HG02798 (cell line): ENCODE measurements around the gene SNAPC1.
"Not testable (repeated sequence)": the region's sequence is repeated elsewhere in the genome, so short reads cannot be mapped to it uniquely, and the experiment has no call there.

Experiments used
- ATAC-seq: cut with Tn5 transposase; IDR thresholded peaks from one replicate; pipeline ENCODE4 v1.9.1; 2021; ENCODE audit warnings: mild to moderate bottlenecking; ENCODE audit not compliant: unreplicated experiment, poor library complexity

Gene SNAPC1

GRCh38 chr14:61761959-61762786 lies at the start of gene SNAPC1:
Gene SNAPC1, plus strand, starts transcription at chr14:61762420. Its CDS starts 41 bp downstream, at chr14:61762461.
- ATAC-seq: peak; percentile 100

- ATAC-seq: no peak
Measured at GRCh38 chr14:61713724-61714437, 48.3 kb upstream of the SNAPC1 start.

- ATAC-seq: no peak
Measured at GRCh38 chr14:61716956-61717355, 45.3 kb upstream of the SNAPC1 start.

GRCh38 chr14:61718039-61718438 lies 44.2 kb upstream of the SNAPC1 start:
- no peak for ATAC-seq

GRCh38 chr14:61719344-61720293 lies 42.6 kb upstream of the SNAPC1 start:
- peak; percentile 42 for ATAC-seq

GRCh38 chr14:61720294-61720661 lies 41.9 kb upstream of the SNAPC1 start:
- ATAC-seq: no peak

GRCh38 chr14:61720741-61721140 lies 41.5 kb upstream of the SNAPC1 start:
- ATAC-seq: no peak

- no peak for ATAC-seq
Measured at GRCh38 chr14:61724133-61724532, 38.1 kb upstream of the SNAPC1 start.

GRCh38 chr14:61726778-61727658 lies 35.2 kb upstream of the SNAPC1 start:
- ATAC-seq: no peak

GRCh38 chr14:61730756-61731373 lies 31.4 kb upstream of the SNAPC1 start:
- no peak for ATAC-seq

- ATAC-seq: no peak
Measured at GRCh38 chr14:61733972-61734371, 28.2 kb upstream of the SNAPC1 start.

GRCh38 chr14:61736751-61737150 lies 25.5 kb upstream of the SNAPC1 start:
- ATAC-seq: no peak

- ATAC-seq: no peak
Measured at GRCh38 chr14:61737915-61738314, 24.3 kb upstream of the SNAPC1 start.

GRCh38 chr14:61739133-61739532 lies 23.1 kb upstream of the SNAPC1 start:
- no peak for ATAC-seq

GRCh38 chr14:61742371-61742770 lies 19.8 kb upstream of the SNAPC1 start:
- ATAC-seq: no peak

GRCh38 chr14:61744238-61744637 lies 18.0 kb upstream of the SNAPC1 start:
- no peak for ATAC-seq

GRCh38 chr14:61746346-61746745 lies 15.9 kb upstream of the SNAPC1 start:
- not testable (repeated sequence) for ATAC-seq

- ATAC-seq: no peak
Measured at GRCh38 chr14:61746881-61747280, 15.3 kb upstream of the SNAPC1 start.

GRCh38 chr14:61747342-61747741 lies 14.9 kb upstream of the SNAPC1 start:
- ATAC-seq: no peak
